NCI-H345 (cell line): ENCODE results near the gene OR52E6.

ENCODE experiments used
- DNase-seq: peaks from one replicate; lab custom pipeline; 2025; lab: John Stamatoyannopoulos, UW

OR52E6 gene

DNA sequence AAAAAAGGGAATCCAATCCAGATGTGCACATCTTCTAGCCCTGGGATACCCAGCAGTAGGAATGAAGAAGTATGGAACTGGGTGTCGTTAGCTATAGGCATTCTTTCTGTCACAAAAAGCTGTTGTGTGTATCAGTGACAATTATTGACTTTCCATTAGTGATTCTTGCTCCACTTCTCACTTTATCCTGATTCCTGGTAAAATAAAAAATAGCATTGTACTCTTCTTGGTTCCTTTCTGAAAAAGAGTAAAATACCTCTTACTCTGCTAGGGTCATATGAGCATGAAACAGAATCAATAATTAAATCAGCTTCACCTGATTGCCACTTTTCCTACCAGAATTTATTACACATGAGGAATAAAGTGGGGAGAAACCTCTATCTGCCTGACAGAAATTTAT is at the start of gene OR52E6:
TSS of gene OR52E6 (minus strand) at position 101 of the 400 bp plus-strand sequence. CDS start at position 101, 0 bp downstream.
- DNase-seq: no peak

DNA sequence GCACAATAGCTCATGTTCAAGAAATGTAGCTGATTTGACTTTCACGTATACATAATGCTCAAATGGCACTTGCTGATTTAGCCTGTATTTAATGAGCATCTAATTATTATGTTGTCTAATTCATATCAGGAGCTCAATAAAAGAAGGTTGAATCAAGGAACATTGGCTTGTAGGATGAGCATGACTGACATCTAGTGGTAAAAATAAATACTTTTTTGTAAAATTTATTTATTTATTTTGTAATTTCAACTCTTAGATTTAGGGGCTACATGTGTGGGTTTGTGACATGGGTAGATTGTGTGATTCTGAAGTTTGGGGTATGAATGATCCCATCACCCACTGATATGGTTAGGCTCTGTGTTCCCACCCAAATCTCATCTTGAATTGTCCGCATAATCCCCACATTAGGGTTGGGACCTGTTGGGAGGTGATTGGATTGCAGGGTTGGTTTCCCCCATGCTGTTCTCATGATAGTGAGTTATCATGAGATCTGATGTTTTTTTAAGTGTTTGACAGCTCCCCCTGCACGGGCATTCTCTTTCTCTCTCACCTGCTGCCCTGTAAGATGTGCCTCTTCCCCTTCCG is 49.6 kb upstream of the OR52E6 start:
- peak; percentile 11 for DNase-seq

DNA sequence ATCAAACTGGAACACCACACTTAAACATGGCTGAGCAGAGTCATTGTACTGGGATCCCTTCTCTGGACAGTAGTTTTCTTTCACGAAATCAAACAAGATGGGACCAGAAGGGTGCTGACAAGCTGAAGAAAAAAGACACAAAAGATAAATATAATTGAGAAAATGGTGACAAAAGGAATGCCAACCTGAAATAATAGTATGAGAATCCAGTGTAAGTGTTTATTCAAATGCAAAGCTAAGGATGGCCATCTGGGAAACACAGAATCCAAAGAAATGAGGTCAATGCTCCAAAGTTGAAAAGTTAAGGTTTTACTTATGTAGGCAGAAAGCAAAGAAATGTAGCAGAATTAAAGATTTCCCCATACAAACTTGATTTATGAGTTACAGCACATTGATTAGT is 46.0 kb upstream of the OR52E6 start:
- DNase-seq: no peak

DNA sequence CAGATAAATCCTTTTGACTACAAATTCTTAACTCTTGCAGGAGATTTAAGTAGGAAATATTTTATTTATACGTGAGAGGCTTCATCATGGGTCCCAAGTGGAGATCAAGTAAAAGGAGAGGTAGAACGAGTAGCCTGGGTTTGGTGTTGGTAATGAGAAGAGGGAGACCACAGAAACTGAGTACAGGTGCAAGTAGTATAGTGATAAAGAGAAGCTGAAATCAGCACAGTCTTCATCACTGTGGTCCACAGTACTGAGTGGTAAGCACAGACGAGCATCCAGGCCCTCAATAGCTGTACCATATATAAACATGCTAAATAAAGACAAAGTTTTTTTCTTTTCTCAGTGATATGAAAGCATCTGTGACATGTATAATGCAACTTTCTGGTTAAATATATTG is 45.5 kb upstream of the OR52E6 start:
- DNase-seq: no peak

DNA sequence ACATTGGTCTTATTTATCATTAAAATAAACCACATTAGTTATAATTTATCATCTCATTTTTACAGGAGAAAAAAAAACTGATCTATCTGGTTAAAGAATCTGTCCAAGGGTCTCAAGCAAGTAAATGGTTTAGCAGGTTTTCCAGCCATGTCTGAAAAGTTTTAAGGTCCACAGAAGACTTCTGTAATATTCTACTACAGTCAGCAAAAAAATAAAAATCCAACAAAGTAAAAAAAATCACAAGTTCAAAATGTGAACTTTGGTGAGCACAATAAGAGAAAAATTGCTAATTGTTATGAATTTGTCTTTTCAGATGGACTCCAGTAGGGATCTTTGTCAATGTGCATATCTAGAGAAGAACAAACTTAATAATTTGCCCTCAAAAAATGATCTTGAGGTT is 40.1 kb upstream of the OR52E6 start:
- no peak for DNase-seq

DNA sequence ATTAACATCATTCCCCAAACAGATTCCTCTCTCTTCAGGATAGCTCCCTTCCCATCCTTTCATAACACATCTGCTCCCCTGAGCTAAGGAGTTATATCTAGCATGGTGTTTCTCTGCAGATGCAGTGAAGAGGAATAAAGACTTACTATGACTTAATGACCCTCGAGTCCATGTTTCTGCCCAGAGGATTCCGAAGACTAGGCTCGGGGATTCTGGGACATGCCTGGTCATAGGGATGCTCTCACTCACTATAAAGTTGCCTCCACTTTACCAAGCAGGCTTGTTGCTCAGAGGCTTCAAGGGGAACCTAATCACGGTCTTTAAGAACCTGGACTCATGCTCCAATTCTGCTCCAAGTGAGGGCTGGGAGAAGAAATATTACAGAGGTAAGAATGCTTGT is 38.6 kb upstream of the OR52E6 start, which contains the start of gene OR52E4:
TSS of gene OR52E4 (plus strand) at position 301 of the 400 bp plus-strand sequence. CDS start 3,664 bp downstream, outside the sequence.
- no peak for DNase-seq

DNA sequence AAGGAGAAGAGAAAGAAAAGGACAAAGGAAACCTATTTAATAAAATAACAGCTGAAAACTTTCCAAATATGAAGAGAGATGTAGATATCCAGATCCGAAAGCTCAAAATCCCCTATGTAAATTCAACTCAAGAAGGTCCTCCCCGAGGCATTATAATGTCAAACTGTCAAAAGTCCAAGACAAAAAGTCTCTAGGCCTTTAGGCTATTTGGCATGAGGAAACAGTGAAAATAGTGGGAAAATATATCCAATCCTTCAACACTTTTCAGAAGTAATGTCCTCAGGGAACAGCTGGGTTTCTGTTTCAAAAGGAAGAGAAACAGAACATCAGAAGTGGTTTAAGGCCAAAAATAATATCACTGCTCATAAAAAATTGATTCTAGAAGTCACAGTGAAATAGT is 36.9 kb upstream of the OR52E6 start:
- no peak for DNase-seq

DNA sequence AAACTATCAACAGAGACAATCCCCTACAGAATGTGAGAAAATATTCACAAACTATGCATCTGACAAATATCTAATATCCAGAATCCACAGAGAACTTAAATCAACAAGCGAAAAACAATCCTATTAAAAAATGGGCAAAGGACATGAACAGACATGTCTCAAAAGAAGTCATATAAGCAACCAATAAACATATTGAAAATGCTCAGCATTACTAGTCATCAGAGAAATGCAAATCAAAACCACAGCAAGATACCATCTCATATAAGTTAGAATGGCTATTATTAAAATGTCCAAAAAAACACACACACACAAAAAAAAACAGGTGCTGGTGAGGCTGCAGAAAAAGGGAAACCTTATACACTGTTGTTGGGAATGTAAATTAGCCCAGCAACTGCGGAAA is 24.1 kb upstream of the OR52E6 start:
- no peak for DNase-seq

DNA sequence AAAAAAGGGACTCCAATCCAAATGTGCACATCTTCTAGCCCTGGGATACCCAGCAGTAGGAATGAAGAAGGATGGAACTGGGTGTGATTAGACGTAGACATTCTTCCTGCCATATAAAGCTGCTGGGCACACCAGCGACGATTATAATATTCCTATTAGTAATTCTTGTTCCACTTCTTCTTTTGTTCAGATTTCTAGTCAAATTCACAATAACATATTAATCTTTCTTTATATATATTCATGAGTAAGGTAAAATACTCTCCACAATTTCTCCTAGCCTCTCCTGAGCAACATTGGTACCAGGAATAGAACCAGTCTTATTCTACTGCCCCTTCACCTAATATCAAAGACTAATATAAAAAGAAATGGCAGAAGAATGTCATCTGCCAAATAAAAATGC is 15.9 kb upstream of the OR52E6 start, which contains the start of gene OR52E8:
TSS of gene OR52E8 (minus strand) at position 101 of the 400 bp plus-strand sequence. CDS start at position 101, 0 bp downstream.
- DNase-seq: no peak

DNA sequence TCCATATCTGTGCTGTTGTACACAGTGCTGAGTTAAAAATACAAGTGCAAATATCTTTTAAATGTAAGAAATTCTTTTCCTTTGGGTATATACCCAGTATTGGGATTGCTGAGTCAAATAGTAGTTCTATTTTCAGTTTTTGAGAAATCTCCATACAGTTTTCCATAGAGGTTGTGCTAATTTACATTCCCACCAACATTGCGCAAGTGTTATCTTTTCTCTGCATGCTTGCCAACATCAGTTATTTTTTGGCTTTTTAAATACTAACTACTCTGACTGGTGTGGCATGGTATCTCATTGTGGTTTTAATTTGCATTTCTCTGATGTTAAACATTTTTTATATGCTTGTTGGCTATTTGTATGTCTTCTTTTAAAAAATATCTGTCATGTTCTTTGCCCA is 9.3 kb upstream of the OR52E6 start:
- no peak for DNase-seq

DNA sequence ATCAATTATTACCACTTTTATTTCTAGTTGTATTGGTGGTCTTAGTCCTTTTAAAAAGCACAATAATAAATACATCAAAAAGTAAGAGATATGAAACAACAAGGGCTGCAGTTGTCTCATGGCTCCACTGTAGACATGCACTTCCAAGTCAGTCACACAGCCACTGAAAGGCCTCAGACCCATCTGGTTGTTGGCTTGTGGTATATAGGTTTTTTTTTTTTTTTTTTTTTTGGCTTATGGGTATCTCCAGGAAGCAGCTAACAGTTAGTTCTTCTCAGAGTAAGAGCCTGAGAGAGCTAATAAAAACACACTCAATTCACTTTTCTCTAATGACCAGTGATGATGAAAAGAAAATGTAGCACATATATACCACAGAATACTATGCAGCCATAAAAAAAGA is 6.0 kb upstream of the OR52E6 start:
- no peak for DNase-seq

DNA sequence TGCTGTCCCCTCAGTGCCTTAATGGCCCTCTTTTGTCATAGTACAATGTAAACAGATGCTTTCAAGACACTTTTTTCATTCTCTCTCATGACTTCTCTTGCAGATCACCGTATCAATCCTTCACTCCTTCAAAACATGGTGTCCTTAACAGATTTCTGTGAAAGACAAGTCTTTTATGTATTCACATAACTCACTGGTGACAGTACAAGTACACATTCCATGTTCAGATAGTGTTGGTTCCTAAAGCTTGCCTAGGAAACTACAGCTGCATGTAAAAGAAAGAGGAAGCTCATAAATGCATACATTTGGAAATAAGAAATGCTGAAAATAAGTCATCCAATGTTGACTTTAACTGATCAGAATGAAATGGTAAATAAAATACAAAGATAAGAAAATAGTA is 5.0 kb upstream of the OR52E6 start:
- no peak for DNase-seq

DNA sequence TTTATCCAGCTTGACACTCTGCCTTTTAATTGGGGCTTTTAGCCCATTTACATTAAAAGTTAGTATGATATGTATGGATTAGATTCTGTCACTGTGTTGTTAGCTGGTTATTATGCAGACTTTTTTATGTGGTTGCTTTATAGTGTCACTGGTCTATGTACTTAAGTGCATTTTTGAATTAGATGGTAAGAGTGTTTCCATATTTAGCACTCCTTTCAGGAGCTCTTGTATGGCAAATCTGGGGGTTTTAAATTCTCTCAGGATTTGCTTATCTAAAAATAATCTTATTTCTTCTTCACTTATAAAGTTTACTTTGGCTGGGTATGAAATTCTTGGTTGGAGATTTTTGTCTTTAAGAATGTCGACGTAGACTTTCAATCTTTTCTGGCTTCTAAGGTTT is 4.0 kb downstream of the OR52E6 start:
- DNase-seq: no peak

DNA sequence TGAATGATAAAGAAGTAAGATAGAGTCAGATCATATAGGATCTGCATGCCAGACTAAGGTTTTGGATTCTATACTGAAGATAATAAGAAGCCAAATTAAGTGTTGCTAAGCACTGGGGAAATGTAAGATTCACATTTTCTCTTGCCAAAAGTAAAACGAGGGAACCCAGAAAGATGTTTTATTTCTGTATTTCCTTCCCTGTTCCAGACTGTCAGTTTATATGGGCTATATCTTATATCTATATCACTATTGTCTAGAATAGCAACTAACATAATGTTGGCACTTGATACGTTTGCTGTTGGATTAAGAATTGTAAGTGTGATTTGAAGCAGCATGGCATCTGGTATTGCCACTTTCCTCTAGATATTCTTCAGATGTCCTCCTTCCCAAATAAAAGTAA is 8.3 kb downstream of the OR52E6 start:
- DNase-seq: no peak

DNA sequence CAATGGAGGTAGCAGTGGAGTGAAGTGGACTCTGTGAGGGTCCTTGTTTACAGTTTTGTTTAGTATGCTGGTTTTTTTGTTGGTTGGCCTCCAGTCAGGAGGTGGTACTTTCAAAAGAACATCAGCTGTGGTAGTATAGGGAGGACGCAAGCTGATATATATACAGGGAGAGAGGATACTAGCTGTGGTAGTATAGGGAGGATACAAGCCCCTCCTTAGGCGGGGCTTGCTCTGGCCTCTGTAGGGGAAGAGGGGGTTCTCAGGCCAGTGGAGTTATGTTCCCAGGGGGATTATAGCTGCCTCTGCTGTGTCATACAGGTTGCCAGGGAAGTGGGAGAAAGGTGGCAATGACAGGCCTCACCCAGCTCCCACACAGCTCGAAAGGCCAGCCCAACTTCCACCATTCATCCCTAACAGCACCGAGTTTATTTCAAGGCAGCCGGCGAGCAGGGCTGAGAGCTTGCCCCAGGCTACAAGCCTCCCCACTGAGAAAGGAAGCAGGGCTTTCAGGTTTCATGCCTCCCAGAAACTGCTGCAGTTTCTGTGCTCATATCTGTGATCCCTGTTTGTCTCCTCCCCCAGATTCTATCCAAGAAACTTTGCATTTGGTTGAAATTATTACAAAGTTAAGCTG is 10.4 kb downstream of the OR52E6 start:
- DNase-seq: peak; percentile 23

DNA sequence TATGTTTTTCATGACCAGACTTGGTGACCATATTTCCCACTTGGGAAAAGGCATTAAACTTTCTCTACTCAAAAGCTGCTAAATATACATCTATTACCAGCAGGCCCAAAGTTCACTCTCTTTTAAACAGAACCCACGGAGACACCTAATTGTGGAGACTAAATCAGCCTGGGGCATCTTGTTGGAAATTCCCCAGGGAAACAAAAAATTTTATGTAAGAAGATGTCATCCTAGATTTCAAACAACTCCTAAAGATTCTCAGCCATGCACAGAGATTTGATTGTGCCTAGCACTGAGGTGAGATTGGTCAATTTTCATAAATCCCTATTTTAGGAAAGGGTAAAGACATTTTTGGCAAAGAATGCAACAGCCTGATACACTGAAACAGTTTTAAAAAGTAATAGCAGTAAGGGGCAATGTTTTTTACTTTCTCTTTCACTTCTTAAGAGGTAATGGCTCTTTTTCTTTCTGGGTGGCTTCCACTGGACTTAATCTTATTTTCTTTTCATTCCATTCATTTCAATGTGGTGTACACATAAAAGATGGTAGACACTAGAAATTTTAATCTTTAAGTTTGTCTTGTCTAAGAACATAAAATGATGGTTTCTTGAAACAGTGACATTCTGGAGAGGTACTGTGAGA is 23.3 kb downstream of the OR52E6 start:
- DNase-seq: no peak

DNA sequence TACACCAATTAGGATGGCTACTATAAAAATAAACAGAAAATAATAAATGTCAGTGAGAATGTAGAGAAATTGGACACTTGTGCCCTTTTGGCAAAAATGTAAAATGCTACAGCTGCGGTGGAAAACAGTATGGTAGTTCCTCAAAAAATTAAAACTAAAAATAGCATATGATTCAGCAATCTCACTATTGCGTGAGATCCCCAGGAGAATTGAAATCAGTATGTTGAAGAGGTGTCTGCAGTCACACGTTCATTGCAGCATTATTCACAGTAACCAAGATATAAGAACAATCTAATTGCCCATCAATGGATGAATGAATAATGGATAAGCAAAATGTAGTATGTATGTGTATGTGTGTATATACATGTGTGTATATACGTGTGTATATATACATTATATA is 26.2 kb downstream of the OR52E6 start:
- DNase-seq: peak; percentile 1

DNA sequence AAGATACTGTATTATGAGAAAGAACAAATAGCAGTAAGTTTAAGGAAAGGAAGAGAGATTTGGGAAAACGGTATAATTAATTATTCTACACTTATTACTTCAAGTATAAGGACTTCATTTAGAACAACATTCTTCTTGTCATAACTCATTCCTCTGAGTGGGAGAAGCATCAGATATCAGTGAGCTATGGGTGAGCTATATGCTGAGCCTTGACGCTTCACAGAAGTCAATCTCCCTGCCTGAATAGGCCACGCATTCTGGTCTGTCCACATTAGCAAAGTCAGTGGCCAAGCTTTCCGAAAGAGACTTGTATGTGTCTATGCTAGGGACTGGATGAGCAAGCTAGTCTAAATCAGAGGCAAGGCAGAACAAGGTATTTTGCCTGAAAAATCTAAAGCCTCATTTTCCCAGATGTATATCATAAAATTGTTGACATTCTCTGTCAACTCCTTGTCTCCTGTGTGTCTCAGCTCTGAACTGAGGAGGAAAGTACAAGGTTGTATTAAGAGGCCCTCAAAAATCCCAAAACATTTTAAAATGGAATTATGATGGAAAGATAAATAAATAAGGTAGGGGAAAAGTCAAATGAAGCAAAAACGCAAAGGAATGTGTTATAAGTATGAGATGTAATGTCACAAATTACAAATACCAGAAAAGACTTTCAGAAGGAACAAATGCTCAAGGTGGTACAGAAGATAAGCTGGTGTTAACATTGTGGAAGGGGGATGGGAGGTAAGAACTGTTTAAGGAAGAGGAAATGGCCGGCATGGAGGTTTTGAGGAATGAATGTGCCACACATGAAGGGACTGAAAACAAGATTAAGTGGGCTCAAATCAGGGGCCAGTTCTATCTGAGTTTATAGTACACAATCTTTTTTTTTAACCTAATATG is 31.5 kb downstream of the OR52E6 start:
- no peak for DNase-seq

DNA sequence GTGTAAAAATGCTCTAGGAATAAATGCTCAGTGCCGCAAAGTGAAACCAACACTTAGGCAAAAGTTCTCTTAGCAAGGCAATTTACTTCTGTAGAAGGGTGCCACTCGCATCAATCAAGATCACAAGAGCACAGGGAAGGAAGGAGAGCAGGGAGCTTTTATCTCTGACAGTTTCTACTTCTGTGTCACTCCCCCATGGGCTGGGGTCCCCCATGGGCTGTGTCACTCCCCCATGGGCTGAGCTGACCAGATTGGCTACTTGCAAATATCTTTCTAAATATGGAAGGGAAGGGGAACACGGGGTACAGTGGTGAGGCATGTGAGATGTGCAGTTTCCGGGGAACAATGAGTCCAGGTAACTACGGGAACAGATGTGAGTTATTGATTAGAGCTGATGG is 32.6 kb downstream of the OR52E6 start:
- no peak for DNase-seq

DNA sequence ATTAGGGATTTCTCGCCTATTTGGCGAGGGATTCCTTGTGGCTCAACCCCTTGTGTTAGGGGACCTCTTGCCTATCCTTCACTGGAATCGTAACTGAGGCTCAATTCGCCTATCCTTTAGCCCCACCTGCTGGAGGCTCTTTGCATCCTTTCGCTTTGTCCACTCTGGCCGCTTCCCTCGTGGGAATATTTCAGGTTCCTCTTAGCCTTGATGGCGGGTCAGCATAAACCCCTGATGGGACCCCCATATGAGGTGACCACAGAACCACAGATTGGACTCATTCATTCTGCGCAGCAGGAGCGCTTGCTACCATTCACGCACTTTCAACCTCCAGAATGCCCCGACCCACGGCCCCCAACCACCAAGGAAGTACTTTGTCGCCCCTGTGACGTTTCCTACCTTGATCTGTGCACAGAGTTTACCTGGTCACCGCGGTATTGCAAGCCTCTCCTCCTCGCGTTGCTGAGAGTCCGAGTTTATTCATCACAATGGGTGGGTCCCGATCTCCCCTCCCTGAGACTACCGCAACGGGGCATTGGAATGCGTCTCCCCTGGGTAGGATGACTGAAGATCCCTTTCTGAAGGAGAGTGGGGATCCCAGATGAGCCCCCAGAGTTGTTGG is 33.1 kb downstream of the OR52E6 start, which contains the start of gene OR52N2:
TSS of gene OR52N2 (plus strand) at position 425 of the 622 bp plus-strand sequence. CDS start 11,412 bp downstream, outside the sequence.
- DNase-seq: peak; percentile 78

DNA sequence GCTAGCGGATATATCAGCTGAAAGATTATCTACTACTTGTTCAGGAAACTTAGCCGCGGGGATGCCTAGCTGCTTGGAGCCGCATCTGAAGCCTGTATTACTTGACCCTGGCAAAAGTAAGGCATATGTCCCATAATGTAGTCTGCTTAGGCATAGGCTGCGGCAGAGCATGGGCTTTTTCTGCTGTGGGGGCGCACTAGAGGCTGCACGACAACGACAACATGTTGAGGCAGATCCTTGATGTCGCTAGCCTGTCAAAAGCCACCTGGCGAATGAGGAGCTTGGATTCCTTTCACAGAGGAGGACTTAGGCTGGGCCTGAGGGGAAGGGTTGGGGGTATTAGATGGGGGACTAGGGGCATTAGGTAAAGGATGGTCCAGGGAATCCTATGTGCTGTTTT is 34.1 kb downstream of the OR52E6 start:
- DNase-seq: no peak

DNA sequence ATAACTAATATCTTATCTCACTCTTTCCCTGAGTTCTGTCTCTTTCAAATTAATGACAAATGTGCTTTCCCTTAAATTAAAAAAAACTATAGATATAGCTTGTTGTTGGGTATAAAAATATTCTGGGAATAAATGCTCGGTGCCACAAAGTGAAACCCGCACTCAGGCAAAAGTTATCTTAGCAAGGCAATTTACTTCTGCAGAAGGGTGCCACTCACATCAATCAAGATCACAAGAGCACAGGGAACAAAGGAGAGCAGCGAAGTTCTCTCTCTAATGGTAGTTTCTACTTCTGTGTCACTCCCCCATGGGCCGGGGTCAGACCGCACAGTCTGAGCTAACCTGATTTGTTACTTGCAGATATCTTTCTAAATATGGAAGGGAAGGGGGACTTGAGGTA is 37.7 kb downstream of the OR52E6 start:
- no peak for DNase-seq
